Activated CD4-positive, alpha-beta T cell treated with anti-CD3 and anti-CD28 coated beads, Interleukin-2, amount 10 ng/mL, durations not matched to agents 24 days and 14 days (primary cell): ENCODE results near the gene MYADM. TPM values are rescaled to one million over a fixed set of nuclear protein-coding genes. Genes with fewer than 3 reads are reported as not detected.

Source experiments
- total RNA-seq: library from RNA; stranded (reverse); gene quantifications from 2 replicates; pipeline ENCODE4 v1.2.3, GENCODE V29; 2022

MYADM gene
- total RNA-seq, 1 donor from 2014 or later = 69.0 TPM

Other genes starting within 250 kb of the MYADM start
- gene DPRX, start 235.9 kb upstream of the MYADM start, total RNA-seq = not detected in 2 replicates
- not detected in 2 replicates for gene NLRP12, start 43.6 kb upstream of the MYADM start, total RNA-seq
- not detected in 2 replicates for gene PRKCG, start 14.3 kb downstream of the MYADM start, total RNA-seq
- not detected in 2 replicates for gene CACNG7, start 41.4 kb downstream of the MYADM start, total RNA-seq
- gene CACNG8, start 95.1 kb downstream of the MYADM start, total RNA-seq = not detected in 2 replicates
- gene CACNG6, start 123.8 kb downstream of the MYADM start, total RNA-seq = not detected in 2 replicates
- gene VSTM1, start 196.0 kb downstream of the MYADM start, total RNA-seq = not detected in 2 replicates
- not detected in 2 replicates for gene TARM1, start 213.5 kb downstream of the MYADM start, total RNA-seq
- gene OSCAR, start 232.9 kb downstream of the MYADM start, total RNA-seq = 0.17 and 0.26 TPM in 2 replicates
- 105 and 131 TPM in 2 replicates for gene NDUFA3, start 235.0 kb downstream of the MYADM start, total RNA-seq
- 31.0 and 33.7 TPM in 2 replicates for gene TFPT, start 247.8 kb downstream of the MYADM start, total RNA-seq
- 110 and 115 TPM in 2 replicates for gene PRPF31, start 247.9 kb downstream of the MYADM start, total RNA-seq